Measurements from ENCODE around the gene ESAM. TPM values are rescaled to one million over a fixed set of nuclear protein-coding genes. Genes with fewer than 3 reads are reported as not detected.

Gene ESAM
- total RNA-seq, 1 donor from 2014 or later: 0.26 TPM

DNA sequence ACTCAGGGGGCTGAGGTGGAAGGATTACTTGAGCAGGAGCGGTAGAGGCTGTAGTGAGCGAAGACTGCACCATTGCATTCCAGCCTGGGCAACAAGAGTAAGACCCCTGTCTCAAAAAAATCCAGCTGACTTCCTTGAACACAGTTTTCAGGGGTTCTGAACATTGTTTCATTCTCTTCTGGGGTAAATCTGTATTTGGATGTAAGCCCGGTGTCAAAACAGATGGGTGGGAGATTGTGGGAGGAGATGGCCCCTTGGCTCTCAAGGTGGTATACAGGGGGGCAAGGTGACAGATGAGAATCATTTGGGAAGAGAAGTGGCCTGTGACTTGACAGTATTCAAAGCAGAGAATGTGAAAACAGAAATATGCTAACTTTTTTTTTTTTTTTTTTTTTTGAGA, 4.8 kb downstream of the ESAM start:
- TF ChIP-seq EZH2 (IDR thresholded peaks at IDR 0.05) (no peak), EZH2phosphoT487 (IDR thresholded peaks at IDR 0.05) (no peak), CTCF (IDR thresholded peaks at IDR 0.05) (no peak)
- H3K4me2 ChIP-seq: no peak overlapping the region
- peaks cover 18% of the 10 kb centered on the region for H3F3A ChIP-seq (ENCODE audit: low read depth)
- DNase-seq (ENCODE audit: low spot score): no peak
- H3K9me3 ChIP-seq (ENCODE audit: low read depth): no peaks in the 10 kb centered on the region
- H3K36me3 Mint-ChIP-seq: no peaks in the 10 kb centered on the region
- H3K36me3 ChIP-seq: no peaks in the 10 kb centered on the region
- H3K9me3 Mint-ChIP-seq: no peaks in the 10 kb centered on the region
- H3K79me2 ChIP-seq (ENCODE audit: low read depth): no peaks in the 10 kb centered on the region
- H3K9ac ChIP-seq: no peak overlapping the region
- no peak overlapping the region for H3K4me3 Mint-ChIP-seq
- no peak overlapping the region for H3K27ac Mint-ChIP-seq
- H3K27me3 ChIP-seq: peaks cover 88% of the 10 kb centered on the region
- no peak overlapping the region for H3K27ac ChIP-seq
- peaks cover 44% of the 10 kb centered on the region for H3K4me1 Mint-ChIP-seq
- peaks cover 68% of the 10 kb centered on the region for H3K27me3 Mint-ChIP-seq (ENCODE audit: insufficient read depth, low read depth)
- H2AFZ ChIP-seq (replicated peaks): no peak overlapping the region
- peaks cover 33% of the 10 kb centered on the region for H4K20me1 ChIP-seq (ENCODE audit: low read depth)
- no peak overlapping the region for H3K4me3 ChIP-seq
- H3K4me1 ChIP-seq: peaks cover 36% of the 10 kb centered on the region

DNA sequence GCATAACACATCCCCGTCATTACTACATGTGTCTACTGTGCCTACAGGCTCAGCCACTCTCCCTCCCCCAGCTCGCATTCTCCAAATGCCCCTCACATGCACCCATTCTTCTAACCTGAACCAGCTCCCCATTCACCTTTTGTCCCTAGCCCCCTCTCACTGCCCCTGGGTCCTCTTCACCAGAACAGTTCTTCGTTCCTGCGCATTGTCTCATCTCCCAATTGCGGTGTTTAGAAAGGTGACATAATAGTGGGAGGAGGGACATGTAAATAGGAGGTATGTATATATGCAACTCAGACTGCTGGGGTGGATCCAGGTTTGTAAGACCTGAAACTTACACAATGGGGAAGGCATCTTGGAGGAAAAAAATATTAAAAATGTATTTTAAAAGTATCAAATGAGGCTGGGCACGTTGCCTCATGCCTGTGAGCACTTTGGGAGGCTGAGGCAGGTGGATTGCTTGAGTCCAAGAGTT, 5.3 kb downstream of the ESAM start:
- Histone ChIP-seq H3K27me3 (peaks cover 88% of the 10 kb centered on the region), H3F3A (ENCODE audit: low read depth) (peaks cover 17% of the 10 kb centered on the region), H2AFZ (replicated peaks) (no peak overlapping the region), H3K36me3 (no peaks in the 10 kb centered on the region), H3K27ac (no peak overlapping the region), H3K4me3 (no peak overlapping the region), H3K4me2 (no peak overlapping the region), H3K9me3 (ENCODE audit: low read depth) (no peaks in the 10 kb centered on the region), H3K4me1 (peaks cover 34% of the 10 kb centered on the region), H3K79me2 (ENCODE audit: low read depth) (no peaks in the 10 kb centered on the region), H3K9ac (no peak overlapping the region), H4K20me1 (ENCODE audit: low read depth) (peaks cover 28% of the 10 kb centered on the region)
- no peak for DNase-seq (ENCODE audit: low spot score)
- Mint-ChIP-seq H3K4me1 (peaks cover 44% of the 10 kb centered on the region), H3K36me3 (no peaks in the 10 kb centered on the region), H3K4me3 (no peak overlapping the region), H3K27me3 (ENCODE audit: insufficient read depth, low read depth) (peaks cover 70% of the 10 kb centered on the region), H3K9me3 (no peaks in the 10 kb centered on the region), H3K27ac (no peak overlapping the region)
- no peak for TF ChIP-seq CTCF (IDR thresholded peaks at IDR 0.05)
- no peak for TF ChIP-seq EZH2 (IDR thresholded peaks at IDR 0.05)
- TF ChIP-seq EZH2phosphoT487 (IDR thresholded peaks at IDR 0.05): no peak

- Histone ChIP-seq H3K36me3 (no peaks in the 10 kb centered on the region), H3K4me3 (no peak overlapping the region), H3K9ac (no peak overlapping the region), H3K4me2 (no peak overlapping the region), H4K20me1 (ENCODE audit: low read depth) (peaks cover 22% of the 10 kb centered on the region), H3K79me2 (ENCODE audit: low read depth) (no peaks in the 10 kb centered on the region), H3K27me3 (peaks cover 88% of the 10 kb centered on the region), H2AFZ (replicated peaks) (no peak overlapping the region), H3K9me3 (ENCODE audit: low read depth) (no peaks in the 10 kb centered on the region), H3K4me1 (peaks cover 30% of the 10 kb centered on the region), H3F3A (ENCODE audit: low read depth) (peaks cover 17% of the 10 kb centered on the region), H3K27ac (no peak overlapping the region)
- Mint-ChIP-seq H3K4me3 (no peak overlapping the region), H3K4me1 (peaks cover 38% of the 10 kb centered on the region), H3K9me3 (no peaks in the 10 kb centered on the region), H3K27ac (no peak overlapping the region), H3K27me3 (ENCODE audit: insufficient read depth, low read depth) (peaks cover 66% of the 10 kb centered on the region), H3K36me3 (no peaks in the 10 kb centered on the region)
- DNase-seq (ENCODE audit: low spot score): no peak
- TF ChIP-seq CTCF (IDR thresholded peaks at IDR 0.05) (no peak), EZH2phosphoT487 (IDR thresholded peaks at IDR 0.05) (no peak), EZH2 (IDR thresholded peaks at IDR 0.05) (no peak)
Measured at GRCh38 chr11:124756033-124756752, 5.9 kb downstream of the ESAM start.

All from neural progenitor cell (in vitro differentiated cells).